Prostate gland (tissue), 2 donors: ENCODE data around the gene MEIS2.

Experiments used
- CTCF ChIP-seq, 4 experiments: fragments of 200-600 bp in 2 of 4; fragments of 450-650 bp in 2 of 4; sonication (generic) in 2 of 4; IDR thresholded peaks; 1 replicate in 3 of 4; 2 replicates in 1 of 4; pipeline ENCODE4 v1.5.1; 2016 to 2019; ENCODE audit warnings: antibody characterized with exemption in 4 of 4, mild to moderate bottlenecking in 2 of 4, moderate library complexity in 2 of 4
- POLR2A ChIP-seq: fragments of 450-650 bp; IDR thresholded peaks from one replicate; pipeline ENCODE4 v1.6.1; 2016; ENCODE audit warnings: antibody characterized with exemption, mild to moderate bottlenecking
- POLR2AphosphoS5 ChIP-seq: sonication (generic); formaldehyde crosslinking; IDR thresholded peaks from one replicate; pipeline ENCODE4 v1.6.1; 2017; ENCODE audit warnings: antibody characterized with exemption

- TF ChIP-seq CTCF (IDR thresholded peaks at IDR 0.05) (no peak), POLR2A (no peak), POLR2AphosphoS5 (no peak)
These were observed 156.6 kb downstream of the MEIS2 start for GRCh38 chr15:36943508-36944361.
